Neural progenitor cell (in vitro differentiated cells): Measurements from ENCODE around the gene ZNF519. TPM values are rescaled to one million over a fixed set of nuclear protein-coding genes. Genes with fewer than 3 reads are reported as not detected.
"Not testable (repeated sequence)": the region's sequence is repeated elsewhere in the genome, so short reads cannot be mapped to it uniquely, and the experiment has no call there.

Experiments used
- DNase-seq: peaks from one replicate; pipeline ENCODE4 v3.0.0-alpha.2; 2016; ENCODE audit warnings: low spot score
- H2AFZ ChIP-seq: fragments of 200-600 bp; sonication (generic); replicated peaks from 2 replicates; pipeline ENCODE4 v1.6.1; 2016; ENCODE audit warnings: antibody characterized with exemption
- H3F3A ChIP-seq: fragments of 200-600 bp; sonication (generic); 2 replicates; pipeline ENCODE4 v1.6.1; 2016; ENCODE audit warnings: antibody characterized with exemption, low read depth
- H3K27ac ChIP-seq: fragments of 200-600 bp; sonication (generic); 2 replicates; pipeline ENCODE4 v1.5.1; 2016; ENCODE audit warnings: mild to moderate bottlenecking
- H3K27me3 ChIP-seq: fragments of 200-600 bp; sonication (generic); 2 replicates; pipeline ENCODE4 v1.6.1; 2016; ENCODE audit warnings: mild to moderate bottlenecking, moderate library complexity
- H3K36me3 ChIP-seq: fragments of 200-600 bp; sonication (generic); 2 replicates; pipeline ENCODE4 v1.5.1; 2016
- H3K4me1 ChIP-seq: fragments of 200-600 bp; sonication (generic); 2 replicates; pipeline ENCODE4 v1.6.1; 2016; ENCODE audit warnings: mixed run types
- H3K4me2 ChIP-seq: fragments of 200-600 bp; sonication (generic); 2 replicates; pipeline ENCODE4 v1.6.1; 2016
- H3K4me3 ChIP-seq: fragments of 200-600 bp; sonication (generic); 2 replicates; pipeline ENCODE4 v1.5.1; 2016
- H3K79me2 ChIP-seq: fragments of 200-600 bp; sonication (generic); 2 replicates; pipeline ENCODE4 v1.6.1; 2016; ENCODE audit warnings: low read depth
- H3K9ac ChIP-seq: fragments of 200-600 bp; sonication (generic); 2 replicates; pipeline ENCODE4 v1.6.1; 2016
- H3K9me3 ChIP-seq: fragments of 200-600 bp; sonication (generic); 2 replicates; pipeline ENCODE4 v1.5.1; 2016; ENCODE audit warnings: low read depth
- H4K20me1 ChIP-seq: fragments of 200-600 bp; sonication (generic); 2 replicates; pipeline ENCODE4 v1.6.1; 2016; ENCODE audit warnings: low read depth
- H3K27ac Mint-ChIP-seq: 3 replicates; pipeline ENCODE4 v1.8.0; 2021; ENCODE audit warnings: mixed read lengths
- H3K27me3 Mint-ChIP-seq: 2 replicates; pipeline ENCODE4 v1.8.0; 2022; ENCODE audit warnings: low read depth, mild to moderate bottlenecking, inconsistent platforms, moderate library complexity, mixed read lengths; ENCODE audit not compliant: insufficient read depth
- H3K36me3 Mint-ChIP-seq: 3 replicates; pipeline ENCODE4 v1.8.0; 2021; ENCODE audit warnings: mixed read lengths
- H3K4me1 Mint-ChIP-seq: 3 replicates; pipeline ENCODE4 v1.8.0; 2021; ENCODE audit warnings: mixed read lengths
- H3K4me3 Mint-ChIP-seq: 3 replicates; pipeline ENCODE4 v1.8.0; 2021; ENCODE audit warnings: mild to moderate bottlenecking, moderate library complexity, mixed read lengths
- H3K9me3 Mint-ChIP-seq: 3 replicates; pipeline ENCODE4 v1.8.0; 2020; ENCODE audit warnings: mixed read lengths
- EZH2 ChIP-seq: fragments of 200-600 bp; sonication (generic); IDR thresholded peaks from 2 replicates; pipeline ENCODE4 v1.6.1; 2017; ENCODE audit warnings: antibody characterized with exemption, mild to moderate bottlenecking, moderate library complexity
- EZH2phosphoT487 ChIP-seq: fragments of 200-600 bp; sonication (generic); IDR thresholded peaks from 2 replicates; pipeline ENCODE4 v1.6.1; 2017; ENCODE audit warnings: antibody characterized with exemption
- total RNA-seq: library from RNA; depleted of rRNA; stranded (reverse); fragments of >200 nt; gene quantifications from 2 replicates; pipeline ENCODE4 v1.2.3, GENCODE V29; 2015; ENCODE audit warnings: low replicate concordance
- TF ChIP-seq, protein P1 (sequence below): fragments of 200-600 bp; sonication (generic); IDR thresholded peaks from 2 replicates; pipeline ENCODE4 v1.5.1; 2017; ENCODE audit warnings: antibody characterized with exemption, mild to moderate bottlenecking

ZNF519 gene
- total RNA-seq, 1 donor from 2014 or later = 64.6 TPM

DNA sequence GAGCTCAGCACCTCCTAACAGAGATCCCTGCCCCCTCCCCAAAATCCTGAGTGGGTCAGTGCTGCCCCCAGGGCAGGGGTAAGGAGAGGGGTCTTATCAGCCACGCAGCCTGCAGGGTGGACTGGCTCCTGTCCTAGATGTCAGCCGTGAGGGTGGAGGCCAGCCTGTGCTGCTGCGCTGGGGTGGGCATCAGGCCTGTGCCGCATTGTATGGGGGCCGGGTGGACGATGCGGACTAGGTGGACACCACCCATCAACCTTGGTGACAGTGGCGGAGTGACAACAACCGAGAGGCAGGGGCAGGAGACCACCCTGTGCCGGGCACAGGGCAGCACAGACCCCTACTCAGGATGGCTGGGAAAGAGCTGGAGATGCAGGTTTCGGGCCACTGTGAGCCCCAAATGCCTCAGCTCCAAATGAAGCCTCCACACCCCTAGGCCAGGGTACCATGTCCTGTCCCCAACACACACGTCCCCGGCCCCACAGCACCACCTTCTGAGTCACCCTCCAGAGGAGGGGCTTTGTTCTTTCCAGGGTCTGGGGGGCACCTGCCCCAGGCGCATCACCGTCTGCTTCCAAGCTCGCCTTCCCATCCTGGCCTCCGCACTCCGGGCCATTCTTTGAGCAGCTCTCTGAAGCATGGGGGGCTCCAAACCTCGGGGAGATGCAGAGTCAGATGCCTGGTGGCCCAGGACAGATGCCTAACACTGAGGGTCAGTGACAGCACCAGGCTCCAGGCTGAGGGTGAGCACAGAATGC is 13.5 kb upstream of the ZNF519 start:
- peaks cover 11% of the 10 kb centered on the region for H3K9me3 Mint-ChIP-seq
- H3K4me3 Mint-ChIP-seq, H3K9me3 ChIP-seq, H3K27ac ChIP-seq, H3K4me1 ChIP-seq, H2AFZ ChIP-seq, H3K27me3 ChIP-seq, H3K27ac Mint-ChIP-seq, H3K27me3 Mint-ChIP-seq, H4K20me1 ChIP-seq, H3K4me2 ChIP-seq, H3K36me3 ChIP-seq, H3K79me2 ChIP-seq, H3K4me1 Mint-ChIP-seq, H3K36me3 Mint-ChIP-seq, DNase-seq, H3K4me3 ChIP-seq, H3K9ac ChIP-seq, H3F3A ChIP-seq: not testable (repeated sequence)

DNA sequence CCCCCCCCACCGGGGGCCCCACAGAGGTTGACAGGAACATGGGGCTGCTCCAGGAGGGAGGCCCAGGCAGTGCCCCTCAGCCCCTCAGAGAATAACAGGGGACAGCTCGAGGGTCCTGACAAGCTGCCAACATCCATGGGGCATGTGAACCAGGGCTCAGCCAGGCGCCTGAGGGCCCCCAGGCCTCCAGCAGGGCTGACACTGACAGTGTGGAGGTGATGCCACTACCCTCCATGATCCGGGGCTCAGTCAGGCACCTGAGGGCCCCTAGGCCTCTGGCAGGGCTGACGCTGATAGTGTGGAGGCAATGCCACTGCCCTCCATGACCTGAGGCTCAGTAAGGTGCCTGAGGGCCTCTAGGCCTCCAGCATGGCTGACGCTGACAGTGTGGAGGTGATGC is 12.8 kb upstream of the ZNF519 start:
- H3K4me1 ChIP-seq, H3K79me2 ChIP-seq, H3K27me3 ChIP-seq, H3K4me3 ChIP-seq, H3K9ac ChIP-seq, H3K9me3 ChIP-seq, H3K36me3 Mint-ChIP-seq, H3F3A ChIP-seq, H3K4me3 Mint-ChIP-seq, H2AFZ ChIP-seq, H3K27ac ChIP-seq, H3K36me3 ChIP-seq, H3K4me2 ChIP-seq, H3K27me3 Mint-ChIP-seq, H3K4me1 Mint-ChIP-seq, H3K27ac Mint-ChIP-seq, DNase-seq, H4K20me1 ChIP-seq: not testable (repeated sequence)
- peaks cover 11% of the 10 kb centered on the region for H3K9me3 Mint-ChIP-seq

DNA sequence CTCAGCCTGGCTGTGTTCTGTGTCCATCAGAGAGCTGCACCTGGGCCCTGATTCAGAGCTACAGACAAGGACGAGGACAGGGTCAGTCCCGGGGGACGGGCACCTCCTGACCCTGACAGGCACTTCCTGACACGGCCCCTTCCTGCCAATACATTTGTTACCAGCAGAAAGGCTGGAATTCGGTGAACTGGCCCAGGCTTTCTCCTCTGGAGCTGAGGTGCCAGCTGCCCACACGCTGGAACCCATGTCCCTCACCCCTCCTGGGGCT is 12.3 kb upstream of the ZNF519 start:
- Mint-ChIP-seq H3K9me3 (peaks cover 11% of the 10 kb centered on the region), H3K27ac (no peak overlapping the region)
- no peaks in the 10 kb centered on the region for H3K79me2 ChIP-seq

DNA sequence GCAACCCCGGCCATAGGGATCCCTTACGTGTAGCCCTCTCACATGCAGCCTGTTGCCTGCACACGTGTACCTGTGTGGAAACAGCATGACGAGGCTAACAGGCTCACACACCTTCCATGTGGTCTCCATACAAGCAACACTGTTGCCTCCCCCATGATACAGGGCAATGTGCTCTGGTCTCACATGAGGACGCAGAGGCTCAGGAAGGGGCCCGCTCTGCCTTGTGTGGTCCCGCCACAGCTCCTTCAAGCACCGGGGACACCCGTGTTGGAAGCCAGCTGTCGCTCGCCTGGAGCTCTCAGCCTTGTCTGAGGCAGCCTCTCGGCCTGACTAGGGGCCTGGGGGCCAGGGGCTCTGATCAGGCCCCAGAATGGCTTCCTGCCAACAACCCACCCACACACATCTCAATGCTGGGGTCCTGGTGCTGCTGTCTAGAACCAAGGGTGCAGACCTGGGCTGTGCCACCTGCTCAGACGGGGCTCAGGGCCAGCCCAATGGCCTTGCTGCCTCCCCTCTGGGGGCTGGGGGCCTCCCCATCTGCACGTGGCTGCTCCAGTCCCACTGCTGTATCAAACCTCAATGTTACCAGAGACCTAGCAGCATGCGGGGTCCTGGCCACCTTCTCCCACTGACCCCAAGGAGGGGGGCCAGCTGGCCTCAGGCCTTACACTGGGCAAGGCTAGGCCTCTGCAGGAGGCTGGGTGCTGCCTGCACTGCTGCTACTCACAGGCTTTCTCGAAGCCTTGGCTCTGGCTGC is 11.8 kb upstream of the ZNF519 start:
- H3K9ac ChIP-seq, H3K36me3 Mint-ChIP-seq, H3K9me3 ChIP-seq, H3K27me3 Mint-ChIP-seq, DNase-seq, H3K4me2 ChIP-seq, H2AFZ ChIP-seq, H4K20me1 ChIP-seq, H3F3A ChIP-seq, H3K27ac ChIP-seq, H3K4me1 Mint-ChIP-seq, H3K4me3 ChIP-seq, H3K36me3 ChIP-seq, H3K4me1 ChIP-seq, H3K79me2 ChIP-seq, H3K4me3 Mint-ChIP-seq, H3K27ac Mint-ChIP-seq, H3K27me3 ChIP-seq: not testable (repeated sequence)
- H3K9me3 Mint-ChIP-seq = peaks cover 11% of the 10 kb centered on the region

More for the DNA sequence above, 12.3 kb upstream of the ZNF519 start:
- Histone ChIP-seq H3K27ac (no peak overlapping the region), H3K4me3 (no peak overlapping the region), H3F3A (no peaks in the 10 kb centered on the region), H3K4me1 (no peaks in the 10 kb centered on the region), H3K4me2 (no peak overlapping the region), H4K20me1 (no peaks in the 10 kb centered on the region), H3K36me3 (no peaks in the 10 kb centered on the region), H3K9ac (no peak overlapping the region), H3K9me3 (no peaks in the 10 kb centered on the region), H2AFZ (no peak overlapping the region), H3K27me3 (no peaks in the 10 kb centered on the region)
- H3K4me1 Mint-ChIP-seq = no peaks in the 10 kb centered on the region
- H3K4me3 Mint-ChIP-seq = no peak overlapping the region
- H3K27me3 Mint-ChIP-seq = peaks cover 6% of the 10 kb centered on the region
- no peak for TF ChIP-seq EZH2phosphoT487
- no peak for TF ChIP-seq EZH2
- TF ChIP-seq, protein P1, sequence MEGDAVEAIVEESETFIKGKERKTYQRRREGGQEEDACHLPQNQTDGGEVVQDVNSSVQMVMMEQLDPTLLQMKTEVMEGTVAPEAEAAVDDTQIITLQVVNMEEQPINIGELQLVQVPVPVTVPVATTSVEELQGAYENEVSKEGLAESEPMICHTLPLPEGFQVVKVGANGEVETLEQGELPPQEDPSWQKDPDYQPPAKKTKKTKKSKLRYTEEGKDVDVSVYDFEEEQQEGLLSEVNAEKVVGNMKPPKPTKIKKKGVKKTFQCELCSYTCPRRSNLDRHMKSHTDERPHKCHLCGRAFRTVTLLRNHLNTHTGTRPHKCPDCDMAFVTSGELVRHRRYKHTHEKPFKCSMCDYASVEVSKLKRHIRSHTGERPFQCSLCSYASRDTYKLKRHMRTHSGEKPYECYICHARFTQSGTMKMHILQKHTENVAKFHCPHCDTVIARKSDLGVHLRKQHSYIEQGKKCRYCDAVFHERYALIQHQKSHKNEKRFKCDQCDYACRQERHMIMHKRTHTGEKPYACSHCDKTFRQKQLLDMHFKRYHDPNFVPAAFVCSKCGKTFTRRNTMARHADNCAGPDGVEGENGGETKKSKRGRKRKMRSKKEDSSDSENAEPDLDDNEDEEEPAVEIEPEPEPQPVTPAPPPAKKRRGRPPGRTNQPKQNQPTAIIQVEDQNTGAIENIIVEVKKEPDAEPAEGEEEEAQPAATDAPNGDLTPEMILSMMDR = no peak
- no peak for DNase-seq
- H3K36me3 Mint-ChIP-seq = no peaks in the 10 kb centered on the region

DNA sequence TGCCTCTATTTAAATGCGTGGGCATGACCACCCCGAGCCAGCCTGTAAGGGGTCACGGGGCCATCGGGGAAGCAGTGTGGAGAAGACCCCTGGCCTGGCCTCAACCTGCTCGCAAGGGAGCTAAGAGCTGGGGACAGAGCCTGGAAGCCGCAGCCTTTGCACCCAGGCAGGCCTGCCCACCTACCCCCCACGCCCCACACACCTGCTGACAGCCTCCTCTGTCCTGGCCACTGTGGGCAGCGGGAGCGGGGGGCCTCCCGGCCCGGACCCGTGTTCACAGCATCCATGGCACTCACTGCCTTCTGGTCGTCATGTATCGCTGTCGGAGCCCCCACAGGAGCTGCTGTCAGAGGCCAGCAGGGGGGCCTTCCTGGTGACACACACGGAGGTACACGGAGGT is 11.2 kb upstream of the ZNF519 start:
- not testable (repeated sequence) for H3K4me1 Mint-ChIP-seq, H3K4me2 ChIP-seq, H3K27ac Mint-ChIP-seq, H4K20me1 ChIP-seq, H3K4me3 ChIP-seq, H3K4me1 ChIP-seq, H2AFZ ChIP-seq, H3K9ac ChIP-seq, H3K27me3 ChIP-seq, H3K79me2 ChIP-seq, H3K27me3 Mint-ChIP-seq, H3K36me3 Mint-ChIP-seq, H3K9me3 ChIP-seq, H3K4me3 Mint-ChIP-seq, H3K27ac ChIP-seq, H3K36me3 ChIP-seq, DNase-seq, H3F3A ChIP-seq
- H3K9me3 Mint-ChIP-seq = peaks cover 11% of the 10 kb centered on the region

DNA sequence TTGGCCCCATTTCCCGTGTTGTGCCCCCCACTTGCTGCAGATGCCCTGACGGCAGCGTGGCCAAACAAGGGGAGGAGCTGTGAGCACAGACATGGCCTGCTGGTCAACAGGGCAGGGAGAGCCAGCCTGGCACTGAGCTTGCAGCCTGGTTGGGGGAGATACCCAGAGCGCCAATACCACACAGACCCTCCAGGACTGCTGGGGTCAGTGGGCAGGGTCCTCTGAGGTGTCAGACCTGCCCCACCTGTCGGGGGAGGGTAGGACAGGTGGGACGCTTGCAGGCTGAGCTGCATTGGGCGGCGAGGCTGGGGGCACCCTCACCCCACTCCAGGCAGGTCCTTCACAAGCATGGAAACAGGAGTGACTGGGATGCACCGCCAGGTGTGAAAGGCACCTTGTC is 9.9 kb upstream of the ZNF519 start:
- not testable (repeated sequence) for H3K9me3 ChIP-seq, H3K4me3 ChIP-seq, H3K36me3 ChIP-seq, H3F3A ChIP-seq, H3K27ac Mint-ChIP-seq, H2AFZ ChIP-seq, H3K27me3 Mint-ChIP-seq, H3K36me3 Mint-ChIP-seq, H3K27ac ChIP-seq, H3K4me3 Mint-ChIP-seq, H3K4me1 Mint-ChIP-seq, H3K27me3 ChIP-seq, H3K9ac ChIP-seq, H3K4me1 ChIP-seq, DNase-seq, H4K20me1 ChIP-seq, H3K79me2 ChIP-seq, H3K4me2 ChIP-seq, H3K9me3 Mint-ChIP-seq

DNA sequence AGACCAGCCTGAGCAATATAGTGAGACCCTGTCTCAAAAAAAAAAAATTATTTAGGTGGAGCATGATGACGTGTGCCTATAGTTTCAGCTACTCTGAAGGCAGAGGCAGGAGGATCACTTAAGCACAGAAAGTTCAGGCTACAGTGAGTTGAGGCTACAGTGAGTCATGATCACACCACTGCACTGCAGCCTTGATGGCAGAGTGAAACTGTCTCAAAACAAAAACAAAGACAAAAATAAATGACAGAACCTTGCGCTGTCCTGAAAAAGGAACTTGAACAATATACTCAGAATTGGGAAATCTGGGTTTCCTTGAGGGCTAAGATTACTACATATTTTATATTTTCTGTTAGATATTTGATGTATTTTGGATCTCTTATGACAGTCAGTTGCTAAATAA is 7.3 kb upstream of the ZNF519 start:
- H3K4me3 ChIP-seq, H3K4me3 Mint-ChIP-seq, H3K27ac ChIP-seq, H3K4me1 ChIP-seq, H3K79me2 ChIP-seq, H3K27me3 ChIP-seq, H3K27ac Mint-ChIP-seq, H3K36me3 ChIP-seq, H3F3A ChIP-seq, H2AFZ ChIP-seq, H3K36me3 Mint-ChIP-seq, H3K27me3 Mint-ChIP-seq, H3K9me3 Mint-ChIP-seq, H4K20me1 ChIP-seq, H3K4me1 Mint-ChIP-seq, H3K9me3 ChIP-seq, DNase-seq, H3K9ac ChIP-seq, H3K4me2 ChIP-seq: not testable (repeated sequence)
